ENCODE measurements around the gene ATP2A1. TPM values are rescaled to one million over a fixed set of nuclear protein-coding genes. Genes with fewer than 3 reads are reported as not detected.

Gene ATP2A1
- total and polyA plus RNA-seq, 2 of the 13 experiments (the other 11 are each of a cell fraction or from before 2014, with no cell fraction given), result 3.2 to 12.5 TPM

DNA sequence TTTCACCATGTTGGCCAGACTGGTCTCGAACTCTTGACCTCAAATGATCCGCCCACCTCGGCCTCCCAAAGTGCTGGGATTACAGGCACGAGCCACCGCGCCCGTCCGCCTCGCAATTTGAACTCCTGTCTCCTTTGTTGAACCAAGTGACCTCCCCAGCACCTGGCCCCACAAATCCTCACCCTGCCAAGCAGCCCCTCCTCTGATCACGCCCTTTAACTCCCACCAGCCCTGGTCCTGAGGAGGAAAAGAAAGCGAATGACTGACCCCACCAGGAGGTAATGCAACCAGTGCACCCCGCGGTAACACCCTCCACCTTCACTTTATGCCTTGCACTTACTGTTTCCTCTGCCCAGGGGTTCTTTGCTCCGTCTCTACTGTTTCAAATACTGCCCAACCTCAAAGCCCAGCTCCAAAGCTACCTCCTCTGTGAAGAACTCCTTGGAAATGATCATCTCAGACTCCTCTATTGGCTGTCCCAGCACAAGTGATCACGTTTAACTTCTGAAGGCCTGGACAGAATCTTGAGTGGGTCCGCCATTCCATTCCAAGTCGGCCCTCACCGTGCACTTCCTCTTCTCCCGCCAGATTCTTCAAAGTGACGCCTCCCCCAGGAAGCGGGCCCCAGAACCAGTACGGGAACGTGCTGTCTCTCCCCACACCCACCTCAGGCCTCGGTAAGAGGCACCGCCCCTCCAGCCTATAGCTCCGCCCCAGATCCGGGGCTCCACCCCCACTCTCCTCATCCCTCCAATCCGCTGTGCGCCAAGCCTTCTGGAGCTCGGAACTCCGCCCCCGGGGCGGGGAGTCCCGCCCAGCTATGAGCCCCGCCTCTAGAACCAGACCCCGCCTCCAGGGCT, 57.9 kb downstream of the ATP2A1 start (continued):
- TF ChIP-seq AGO2 (optimal IDR thresholded peaks at IDR 0.05; ENCODE audit: low read depth, low read length) (no peak), IRF2 (CRISPR knock-in tag; IDR thresholded peaks at IDR 0.05) (peak; percentile 40; the same call in 1 of the 2 replicates), MIER2 (CRISPR knock-in tag; IDR thresholded peaks at IDR 0.05) (no peak), ZNF34 (CRISPR knock-in tag; IDR thresholded peaks at IDR 0.05; ENCODE audit: borderline replicate concordance) (no peak), TBX2 (CRISPR knock-in tag; IDR thresholded peaks at IDR 0.05; ENCODE audit: borderline replicate concordance) (peak; percentile 18; the same call in 1 of the 2 replicates), SRF (IDR thresholded peaks at IDR 0.05; ENCODE audit: low read depth, low read length) (no peak), NFE2L2 (IDR thresholded peaks at IDR 0.05; ENCODE audit: low read length) (no peak), ZNF607 (CRISPR knock-in tag; IDR thresholded peaks at IDR 0.05; ENCODE audit: borderline replicate concordance) (no peak), SCMH1 (CRISPR knock-in tag; IDR thresholded peaks at IDR 0.05; ENCODE audit: borderline replicate concordance) (no peak), TAF15 (IDR thresholded peaks at IDR 0.05; ENCODE audit: low read depth, low read length, poor library complexity, severe bottlenecking) (no peak), ZSCAN22 (CRISPR knock-in tag; IDR thresholded peaks at IDR 0.05) (no peak), ZIK1 (CRISPR knock-in tag; IDR thresholded peaks at IDR 0.05; ENCODE audit: borderline replicate concordance, low read depth) (0 out of 2 replicates have a peak, but pooled peaks have one; percentile 15), ZNF776 (CRISPR knock-in tag; IDR thresholded peaks at IDR 0.05) (no peak), EEA1 (CRISPR knock-in tag; IDR thresholded peaks at IDR 0.05; ENCODE audit: borderline replicate concordance) (peak; percentile 62; the same call in 1 of the 2 replicates), AHDC1 (CRISPR knock-in tag; IDR thresholded peaks at IDR 0.05; ENCODE audit: borderline replicate concordance) (no peak), ONECUT2 (CRISPR knock-in tag; IDR thresholded peaks at IDR 0.05) (no peak), ZNF761 (CRISPR knock-in tag; conservative IDR thresholded peaks at IDR 0.05) (0 out of 2 replicates have a peak, but pooled peaks have one; percentile 49)
- TF ChIP-seq, protein P1, sequence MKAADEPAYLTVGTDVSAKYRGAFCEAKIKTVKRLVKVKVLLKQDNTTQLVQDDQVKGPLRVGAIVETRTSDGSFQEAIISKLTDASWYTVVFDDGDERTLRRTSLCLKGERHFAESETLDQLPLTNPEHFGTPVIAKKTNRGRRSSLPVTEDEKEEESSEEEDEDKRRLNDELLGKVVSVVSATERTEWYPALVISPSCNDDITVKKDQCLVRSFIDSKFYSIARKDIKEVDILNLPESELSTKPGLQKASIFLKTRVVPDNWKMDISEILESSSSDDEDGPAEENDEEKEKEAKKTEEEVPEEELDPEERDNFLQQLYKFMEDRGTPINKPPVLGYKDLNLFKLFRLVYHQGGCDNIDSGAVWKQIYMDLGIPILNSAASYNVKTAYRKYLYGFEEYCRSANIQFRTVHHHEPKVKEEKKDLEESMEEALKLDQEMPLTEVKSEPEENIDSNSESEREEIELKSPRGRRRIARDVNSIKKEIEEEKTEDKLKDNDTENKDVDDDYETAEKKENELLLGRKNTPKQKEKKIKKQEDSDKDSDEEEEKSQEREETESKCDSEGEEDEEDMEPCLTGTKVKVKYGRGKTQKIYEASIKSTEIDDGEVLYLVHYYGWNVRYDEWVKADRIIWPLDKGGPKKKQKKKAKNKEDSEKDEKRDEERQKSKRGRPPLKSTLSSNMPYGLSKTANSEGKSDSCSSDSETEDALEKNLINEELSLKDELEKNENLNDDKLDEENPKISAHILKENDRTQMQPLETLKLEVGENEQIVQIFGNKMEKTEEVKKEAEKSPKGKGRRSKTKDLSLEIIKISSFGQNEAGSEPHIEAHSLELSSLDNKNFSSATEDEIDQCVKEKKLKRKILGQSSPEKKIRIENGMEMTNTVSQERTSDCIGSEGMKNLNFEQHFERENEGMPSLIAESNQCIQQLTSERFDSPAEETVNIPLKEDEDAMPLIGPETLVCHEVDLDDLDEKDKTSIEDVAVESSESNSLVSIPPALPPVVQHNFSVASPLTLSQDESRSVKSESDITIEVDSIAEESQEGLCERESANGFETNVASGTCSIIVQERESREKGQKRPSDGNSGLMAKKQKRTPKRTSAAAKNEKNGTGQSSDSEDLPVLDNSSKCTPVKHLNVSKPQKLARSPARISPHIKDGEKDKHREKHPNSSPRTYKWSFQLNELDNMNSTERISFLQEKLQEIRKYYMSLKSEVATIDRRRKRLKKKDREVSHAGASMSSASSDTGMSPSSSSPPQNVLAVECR (CRISPR knock-in tag; IDR thresholded peaks at IDR 0.05; ENCODE audit: borderline replicate concordance), result peak; percentile 71
- TF ChIP-seq, protein P2, sequence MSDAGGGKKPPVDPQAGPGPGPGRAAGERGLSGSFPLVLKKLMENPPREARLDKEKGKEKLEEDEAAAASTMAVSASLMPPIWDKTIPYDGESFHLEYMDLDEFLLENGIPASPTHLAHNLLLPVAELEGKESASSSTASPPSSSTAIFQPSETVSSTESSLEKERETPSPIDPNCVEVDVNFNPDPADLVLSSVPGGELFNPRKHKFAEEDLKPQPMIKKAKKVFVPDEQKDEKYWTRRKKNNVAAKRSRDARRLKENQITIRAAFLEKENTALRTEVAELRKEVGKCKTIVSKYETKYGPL (CRISPR knock-in tag; IDR thresholded peaks at IDR 0.05), result no peak

All from HepG2 (cell line).